Breast epithelium (tissue), 4 donors: ENCODE data around the gene REEP1. TPM values are rescaled to one million over a fixed set of nuclear protein-coding genes. Genes with fewer than 3 reads are reported as not detected.

Experiments used
- DNase-seq, 2 donors: peaks; one replicate each; pipeline ENCODE4 v3.0.0-alpha.2; 2019; ENCODE audit warnings: low spot score in 2 of 2
- H3K27ac ChIP-seq, 2 donors: fragments of 200-600 bp; sonication (generic) in 1 of 2; one replicate each; pipeline ENCODE4 v1.5.1; 2016 to 2019; ENCODE audit warnings: mild to moderate bottlenecking in 1 of 2
- H3K27me3 ChIP-seq, 2 donors: fragments of 200-600 bp; sonication (generic) in 1 of 2; one replicate each; pipeline versions ENCODE4 v1.5.1 to v1.6.0; 2017 to 2019; ENCODE audit warnings: control low read depth in 1 of 2, mild to moderate bottlenecking in 1 of 2
- H3K36me3 ChIP-seq: fragments of 200-600 bp; one replicate; pipeline ENCODE4 v1.5.1; 2019
- H3K4me1 ChIP-seq, 2 donors: fragments of 200-600 bp; sonication (generic); one replicate each; pipeline ENCODE4 v1.5.1; 2016 to 2019; ENCODE audit warnings: control low read depth in 1 of 2
- H3K4me3 ChIP-seq, 3 donors: fragments of 200-600 bp; sonication (generic); 1 replicate in 2 of 3; 2 replicates in 1 of 3; pipeline ENCODE4 v1.5.1; 2016 to 2019; ENCODE audit warnings: mild to moderate bottlenecking in 3 of 3, moderate library complexity in 2 of 3
- H3K9me3 ChIP-seq, 2 donors: fragments of 200-600 bp; sonication (generic) in 1 of 2; one replicate each; pipeline ENCODE4 v1.5.1; 2016 to 2019; ENCODE audit warnings: control low read depth in 1 of 2
- POLR2A ChIP-seq: fragments of 450-650 bp; IDR thresholded peaks from one replicate; pipeline ENCODE4 v1.6.1; 2016; ENCODE audit warnings: antibody characterized with exemption, mild to moderate bottlenecking, moderate library complexity
- POLR2AphosphoS5 ChIP-seq, 3 donors: sonication (generic); formaldehyde crosslinking; IDR thresholded peaks; one replicate each; pipeline ENCODE4 v1.6.1; 2017; ENCODE audit warnings: antibody characterized with exemption in 3 of 3
- intact Hi-C: fragments of 100-400 bp; cut with DNase I; formaldehyde crosslinking; loops from one replicate; pipeline ENCODE4 v1.15.1; 2023; ENCODE audit warnings: low total_unique reads
- total RNA-seq, 3 donors: library from RNA; depleted of rRNA; stranded (reverse); fragments of >200 nt; gene quantifications; one replicate each; pipeline ENCODE4 v1.1.0, GENCODE V29; 2016
- TF ChIP-seq, protein P1 (sequence below), 3 donors: fragments of 450-650 bp; IDR thresholded peaks; one replicate each; pipeline ENCODE4 v1.5.1; 2016 to 2017; ENCODE audit warnings: antibody characterized with exemption in 3 of 3, mild to moderate bottlenecking in 3 of 3, moderate library complexity in 3 of 3

REEP1 gene
- total RNA-seq, 3 donors from 2014 or later = 0.32 to 3.8 (median 1.3) TPM

- H3K27ac ChIP-seq = no peak overlapping the region
- H3K4me3 ChIP-seq = no peak overlapping the region
- H3K4me1 ChIP-seq = no peaks in the 10 kb centered on the region
- intact Hi-C loops = no loop called here
- no peaks in the 10 kb centered on the region for H3K36me3 ChIP-seq
- no peaks in the 10 kb centered on the region for H3K9me3 ChIP-seq
- no peak for TF ChIP-seq POLR2A
- TF ChIP-seq, protein P1, sequence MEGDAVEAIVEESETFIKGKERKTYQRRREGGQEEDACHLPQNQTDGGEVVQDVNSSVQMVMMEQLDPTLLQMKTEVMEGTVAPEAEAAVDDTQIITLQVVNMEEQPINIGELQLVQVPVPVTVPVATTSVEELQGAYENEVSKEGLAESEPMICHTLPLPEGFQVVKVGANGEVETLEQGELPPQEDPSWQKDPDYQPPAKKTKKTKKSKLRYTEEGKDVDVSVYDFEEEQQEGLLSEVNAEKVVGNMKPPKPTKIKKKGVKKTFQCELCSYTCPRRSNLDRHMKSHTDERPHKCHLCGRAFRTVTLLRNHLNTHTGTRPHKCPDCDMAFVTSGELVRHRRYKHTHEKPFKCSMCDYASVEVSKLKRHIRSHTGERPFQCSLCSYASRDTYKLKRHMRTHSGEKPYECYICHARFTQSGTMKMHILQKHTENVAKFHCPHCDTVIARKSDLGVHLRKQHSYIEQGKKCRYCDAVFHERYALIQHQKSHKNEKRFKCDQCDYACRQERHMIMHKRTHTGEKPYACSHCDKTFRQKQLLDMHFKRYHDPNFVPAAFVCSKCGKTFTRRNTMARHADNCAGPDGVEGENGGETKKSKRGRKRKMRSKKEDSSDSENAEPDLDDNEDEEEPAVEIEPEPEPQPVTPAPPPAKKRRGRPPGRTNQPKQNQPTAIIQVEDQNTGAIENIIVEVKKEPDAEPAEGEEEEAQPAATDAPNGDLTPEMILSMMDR (IDR thresholded peaks at IDR 0.05) = no peak
- no peak for TF ChIP-seq POLR2AphosphoS5 (IDR thresholded peaks at IDR 0.05)
- H3K27me3 ChIP-seq = no peaks in the 10 kb centered on the region
- DNase-seq = no peak
Measured at GRCh38 chr2:86311879-86312278, 25.5 kb downstream of the REEP1 start.

- Histone ChIP-seq H3K27ac (no peak overlapping the region), H3K4me3 (no peak overlapping the region), H3K36me3 (no peaks in the 10 kb centered on the region), H3K9me3 (no peaks in the 10 kb centered on the region), H3K4me1 (no peaks in the 10 kb centered on the region), H3K27me3 (no peaks in the 10 kb centered on the region)
- no peak for DNase-seq
- intact Hi-C loops = no loop called here
- no peak for TF ChIP-seq POLR2AphosphoS5 (IDR thresholded peaks at IDR 0.05)
- TF ChIP-seq POLR2A = no peak
- TF ChIP-seq, protein P1 (IDR thresholded peaks at IDR 0.05) = no peak
Measured at GRCh38 chr2:86309966-86310365, 27.5 kb downstream of the REEP1 start.

DNA sequence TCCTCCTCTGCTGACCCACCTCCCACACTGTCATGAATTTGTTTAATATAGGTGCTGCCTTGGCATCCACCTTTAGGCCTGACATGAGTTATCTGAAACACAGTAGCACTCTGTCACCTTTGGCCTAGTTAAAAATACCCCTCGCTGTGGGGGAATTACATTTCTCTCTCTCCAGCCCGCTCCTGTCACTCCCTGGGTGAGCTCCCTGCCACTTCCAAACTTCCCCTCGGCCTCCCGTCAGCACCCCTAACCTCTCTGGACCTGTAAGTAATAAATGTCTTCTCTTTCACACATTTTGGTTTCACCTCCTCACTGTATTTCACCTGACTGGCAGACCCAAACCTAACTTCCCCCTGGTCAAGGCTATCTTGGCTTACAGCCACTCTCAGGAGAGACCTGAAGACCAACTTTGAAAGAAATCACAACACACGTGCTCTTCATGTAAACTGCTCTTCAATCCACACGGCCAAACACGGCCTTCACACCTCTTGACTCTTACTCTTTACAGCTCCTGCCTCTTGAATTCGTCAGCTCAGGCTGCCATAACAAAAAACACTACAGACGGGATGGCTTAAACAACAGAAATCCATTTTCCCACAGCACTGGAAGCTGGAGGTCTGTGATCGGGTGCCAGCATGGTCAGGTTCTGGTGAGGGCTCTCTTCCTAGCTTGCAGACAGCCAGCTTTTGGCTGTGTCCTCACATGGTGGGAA, 28.3 kb downstream of the REEP1 start:
- intact Hi-C loops = no loop called here
- H3K27ac ChIP-seq = no peak overlapping the region
- H3K27me3 ChIP-seq = no peaks in the 10 kb centered on the region
- TF ChIP-seq POLR2AphosphoS5 (IDR thresholded peaks at IDR 0.05) (no peak), POLR2A (no peak)
- TF ChIP-seq, protein P1 (IDR thresholded peaks at IDR 0.05) = no peak
- H3K4me1 ChIP-seq = no peaks in the 10 kb centered on the region
- H3K36me3 ChIP-seq = no peaks in the 10 kb centered on the region
- no peak for DNase-seq
- H3K9me3 ChIP-seq = no peaks in the 10 kb centered on the region
- H3K4me3 ChIP-seq = no peak overlapping the region

GRCh38 chr2:86308356-86308755, 29.1 kb downstream of the REEP1 start:
- TF ChIP-seq, protein P1 (IDR thresholded peaks at IDR 0.05) = no peak
- TF ChIP-seq POLR2A = no peak
- TF ChIP-seq POLR2AphosphoS5 (IDR thresholded peaks at IDR 0.05) = no peak
- intact Hi-C loops = no loop called here
- H3K27ac ChIP-seq = no peak overlapping the region
- no peak for DNase-seq
- H3K4me1 ChIP-seq = no peaks in the 10 kb centered on the region
- no peaks in the 10 kb centered on the region for H3K9me3 ChIP-seq
- no peaks in the 10 kb centered on the region for H3K36me3 ChIP-seq
- H3K4me3 ChIP-seq = no peak overlapping the region
- no peaks in the 10 kb centered on the region for H3K27me3 ChIP-seq

DNA sequence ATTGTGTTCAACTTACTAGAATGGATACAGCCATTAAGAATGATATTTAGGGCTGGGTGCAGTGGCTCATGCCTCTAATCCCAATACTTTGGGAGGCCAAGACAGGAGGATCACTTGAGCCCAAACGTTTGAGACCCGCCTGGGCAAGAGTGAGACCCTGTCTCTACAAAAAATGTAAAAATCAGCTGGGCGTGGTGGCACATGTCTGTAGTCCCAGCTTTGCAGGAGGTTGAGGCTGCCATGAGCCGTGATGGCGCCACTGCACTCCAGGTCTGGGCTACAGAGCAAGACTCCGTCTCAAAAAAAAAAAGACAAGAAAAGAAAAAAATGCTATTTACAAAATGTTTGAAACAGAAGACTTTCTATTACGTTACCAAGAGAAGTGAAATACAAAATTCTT, 30.0 kb downstream of the REEP1 start:
- TF ChIP-seq POLR2AphosphoS5 (IDR thresholded peaks at IDR 0.05) (no peak), POLR2A (no peak)
- TF ChIP-seq, protein P1 (IDR thresholded peaks at IDR 0.05) = no peak
- intact Hi-C loops = no loop called here
- no peaks in the 10 kb centered on the region for H3K4me1 ChIP-seq
- H3K9me3 ChIP-seq = no peaks in the 10 kb centered on the region
- no peak overlapping the region for H3K27ac ChIP-seq
- no peaks in the 10 kb centered on the region for H3K27me3 ChIP-seq
- DNase-seq = no peak
- H3K4me3 ChIP-seq = no peak overlapping the region
- H3K36me3 ChIP-seq = no peaks in the 10 kb centered on the region
